ENCODE data around the gene CTBS. TPM values are rescaled to one million over a fixed set of nuclear protein-coding genes. Genes with fewer than 3 reads are reported as not detected.

CTBS gene
- total RNA-seq, 1 experiment from 2014 or later = 3.7 TPM

DNA sequence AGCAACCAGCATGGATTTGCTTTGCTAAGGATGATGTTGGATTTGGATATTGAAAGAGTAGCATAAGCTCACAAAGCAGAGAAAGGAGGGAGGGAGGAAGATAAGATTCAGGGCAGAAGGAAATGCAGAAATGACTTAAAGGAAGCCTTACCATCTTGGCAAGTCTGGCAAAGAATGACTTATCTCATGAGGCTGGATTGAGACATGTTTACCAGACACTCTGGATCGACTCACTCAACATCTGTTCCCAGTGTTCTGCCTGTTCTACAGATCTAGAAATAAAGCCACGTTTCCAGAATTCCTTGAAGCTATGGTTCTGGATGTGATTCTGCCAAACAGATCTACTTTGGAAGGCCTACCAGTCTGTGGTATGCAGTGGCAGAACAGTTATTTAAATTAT, 38.8 kb upstream of the CTBS start:
- Histone ChIP-seq H3K4me3 (ENCODE audit: low read length) (no peak overlapping the region), H3K36me3 (ENCODE audit: low read depth, low read length) (peaks cover 10% of the 10 kb centered on the region; the same call in 1 of the 2 replicates), H3K4me2 (ENCODE audit: low read length) (no peak overlapping the region), H3K9me2 (replicated peaks; ENCODE audit: low read length) (no peaks in the 10 kb centered on the region), H3K27me3 (ENCODE audit: low read length) (no peaks in the 10 kb centered on the region), H3K79me2 (ENCODE audit: low read length) (no peaks in the 10 kb centered on the region), H3K27ac (ENCODE audit: low read length) (no peak overlapping the region), H3K9me3 (ENCODE audit: low read length) (peaks cover 14% of the 10 kb centered on the region; the same call in 1 of the 2 replicates), H2AFZ (ENCODE audit: low read length) (no peak overlapping the region), H3F3A (ENCODE audit: low read length, unreplicated experiment) (no peaks in the 10 kb centered on the region), H4K20me1 (ENCODE audit: low read length) (no peaks in the 10 kb centered on the region), H3K4me1 (ENCODE audit: insufficient read depth, low read length) (no peaks in the 10 kb centered on the region), H3K9ac (ENCODE audit: low read length) (no peak overlapping the region)
- ChIA-PET CTCF (no interaction called here), POLR2A (ENCODE audit: unreplicated experiment) (no interaction called here)
- BruUV-seq (replicated peaks) = no TSS peak
- DNase-seq = no peak
- intact Hi-C loops (cut with micrococcal nuclease) = no loop called here
- TF ChIP-seq CTCF (conservative IDR thresholded peaks at IDR 0.05; ENCODE audit: low read depth, low read length) = no peak
- no peak for TF ChIP-seq EZH2 (IDR thresholded peaks at IDR 0.05; ENCODE audit: low read length, unreplicated experiment)
- TF ChIP-seq EZH2phosphoT487 (IDR thresholded peaks at IDR 0.05; ENCODE audit: borderline replicate concordance, low read length) = no peak
- no peak for ATAC-seq

GRCh38 chr1:84611796-84612195, 37.6 kb upstream of the CTBS start:
- no peaks in the 10 kb centered on the region for H3K79me2 ChIP-seq (ENCODE audit: low read length)
- H3K27ac ChIP-seq (ENCODE audit: low read length) = no peak overlapping the region
- no peaks in the 10 kb centered on the region for H3K9me2 ChIP-seq (replicated peaks; ENCODE audit: low read length)
- H3K36me3 ChIP-seq (ENCODE audit: low read depth, low read length) = peaks cover 10% of the 10 kb centered on the region; the same call in 1 of the 2 replicates
- H2AFZ ChIP-seq (ENCODE audit: low read length) = no peak overlapping the region
- POLR2A ChIA-PET (ENCODE audit: unreplicated experiment) = no interaction called here
- H4K20me1 ChIP-seq (ENCODE audit: low read length) = no peaks in the 10 kb centered on the region
- no TSS peak for BruUV-seq (replicated peaks)
- CTCF ChIA-PET = no interaction called here
- H3K27me3 ChIP-seq (ENCODE audit: low read length) = no peaks in the 10 kb centered on the region
- H3K9me3 ChIP-seq (ENCODE audit: low read length) = peaks cover 14% of the 10 kb centered on the region; the same call in 1 of the 2 replicates
- DNase-seq (no peak), ATAC-seq (no peak)
- TF ChIP-seq EZH2phosphoT487 (IDR thresholded peaks at IDR 0.05; ENCODE audit: borderline replicate concordance, low read length) (no peak), EZH2 (IDR thresholded peaks at IDR 0.05; ENCODE audit: low read length, unreplicated experiment) (no peak), CTCF (conservative IDR thresholded peaks at IDR 0.05; ENCODE audit: low read depth, low read length) (no peak)
- no peak overlapping the region for H3K4me3 ChIP-seq (ENCODE audit: low read length)
- H3K4me2 ChIP-seq (ENCODE audit: low read length) = no peak overlapping the region
- no peak overlapping the region for H3K9ac ChIP-seq (ENCODE audit: low read length)
- H3K4me1 ChIP-seq (ENCODE audit: insufficient read depth, low read length) = no peaks in the 10 kb centered on the region
- intact Hi-C loops (cut with micrococcal nuclease) = no loop called here
- no peaks in the 10 kb centered on the region for H3F3A ChIP-seq (ENCODE audit: low read length, unreplicated experiment)

DNA sequence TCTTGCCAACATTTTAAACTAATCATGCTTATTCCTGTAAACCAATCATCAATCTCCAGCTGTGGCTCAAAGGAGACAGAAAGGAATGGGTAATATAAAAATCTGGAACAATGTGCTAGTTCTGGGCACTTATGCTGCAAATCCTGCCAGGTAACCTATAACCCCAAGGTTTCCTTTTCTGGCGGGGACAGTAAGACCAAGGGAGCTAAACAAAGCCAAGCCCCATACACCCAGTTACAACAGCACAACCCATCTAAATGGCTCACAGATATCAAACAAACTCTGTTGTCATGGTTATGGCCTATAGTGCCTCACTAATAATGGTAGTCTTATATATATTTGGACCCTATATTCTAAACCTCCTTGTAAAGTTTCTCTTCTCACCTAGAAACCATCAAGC, 36.9 kb upstream of the CTBS start:
- Histone ChIP-seq H2AFZ (ENCODE audit: low read length) (no peak overlapping the region), H3K36me3 (ENCODE audit: low read depth, low read length) (peaks cover 10% of the 10 kb centered on the region; the same call in 1 of the 2 replicates), H3K4me1 (ENCODE audit: insufficient read depth, low read length) (no peaks in the 10 kb centered on the region), H3F3A (ENCODE audit: low read length, unreplicated experiment) (no peaks in the 10 kb centered on the region), H3K4me2 (ENCODE audit: low read length) (no peak overlapping the region), H3K9ac (ENCODE audit: low read length) (no peak overlapping the region), H3K9me3 (ENCODE audit: low read length) (peaks cover 14% of the 10 kb centered on the region; the same call in 1 of the 2 replicates), H3K79me2 (ENCODE audit: low read length) (no peaks in the 10 kb centered on the region), H3K27me3 (ENCODE audit: low read length) (no peaks in the 10 kb centered on the region), H3K27ac (ENCODE audit: low read length) (no peak overlapping the region), H3K4me3 (ENCODE audit: low read length) (no peak overlapping the region), H3K9me2 (replicated peaks; ENCODE audit: low read length) (no peaks in the 10 kb centered on the region), H4K20me1 (ENCODE audit: low read length) (no peaks in the 10 kb centered on the region)
- POLR2A ChIA-PET (ENCODE audit: unreplicated experiment) = no interaction called here
- no peak for DNase-seq
- intact Hi-C loops (cut with micrococcal nuclease) = no loop called here
- CTCF ChIA-PET = no interaction called here
- no peak for ATAC-seq
- TF ChIP-seq EZH2phosphoT487 (IDR thresholded peaks at IDR 0.05; ENCODE audit: borderline replicate concordance, low read length) (no peak), EZH2 (IDR thresholded peaks at IDR 0.05; ENCODE audit: low read length, unreplicated experiment) (no peak), CTCF (conservative IDR thresholded peaks at IDR 0.05; ENCODE audit: low read depth, low read length) (no peak)
- no TSS peak for BruUV-seq (replicated peaks)

All from PC-3 (cell line).